Gastroesophageal sphincter (tissue), 3 donors: Measurements from ENCODE around the gene KIAA1210.

Experiments
- CTCF ChIP-seq, 4 experiments: fragments of 200-600 bp in 2 of 4; fragments of 450-650 bp in 2 of 4; sonication (generic) in 1 of 4; IDR thresholded peaks; one replicate each; pipeline ENCODE4 v1.5.1; 2017 to 2019; ENCODE audit warnings: antibody characterized with exemption in 4 of 4, mild to moderate bottlenecking in 2 of 4, moderate library complexity in 2 of 4
- EP300 ChIP-seq: sonication (generic); formaldehyde crosslinking; IDR thresholded peaks from one replicate; pipeline ENCODE4 v1.6.1; 2017; ENCODE audit warnings: antibody characterized with exemption, mild to moderate bottlenecking
- POLR2A ChIP-seq, 2 donors: fragments of 450-650 bp; IDR thresholded peaks; one replicate each; pipeline ENCODE4 v1.6.1; 2017; ENCODE audit warnings: antibody characterized with exemption in 2 of 2, mild to moderate bottlenecking in 2 of 2, moderate library complexity in 1 of 2
- POLR2AphosphoS5 ChIP-seq: sonication (generic); formaldehyde crosslinking; IDR thresholded peaks from one replicate; pipeline ENCODE4 v1.6.1; 2017; ENCODE audit warnings: antibody characterized with exemption

- no peak for TF ChIP-seq CTCF (IDR thresholded peaks at IDR 0.05)
- no peak for TF ChIP-seq POLR2AphosphoS5
- TF ChIP-seq EP300 = no peak
- TF ChIP-seq POLR2A (IDR thresholded peaks at IDR 0.05) = no peak
Measured at GRCh38 chrX:119072744-119073143, 54.9 kb downstream of the KIAA1210 start, which contains the start of gene CT47C1.
